SW480 (cell line): ENCODE data around the gene AKIRIN2.
"Not testable (repeated sequence)": the region's sequence is repeated elsewhere in the genome, so short reads cannot be mapped to it uniquely, and the experiment has no call there.

Experiments
- DNase-seq: peaks from one replicate; pipeline ENCODE4 v3.0.0-alpha.2; 2016; ENCODE audit warnings: low spot score

AKIRIN2 gene

GRCh38 chr6:87718662-87719433 is 16.8 kb upstream of the AKIRIN2 start:
- no peak for DNase-seq

GRCh38 chr6:87716928-87717614 is 15.0 kb upstream of the AKIRIN2 start:
- DNase-seq = no peak

GRCh38 chr6:87714093-87714842 is 12.2 kb upstream of the AKIRIN2 start:
- DNase-seq = no peak

GRCh38 chr6:87712713-87713112 is 10.7 kb upstream of the AKIRIN2 start:
- DNase-seq = not testable (repeated sequence)

- no peak for DNase-seq
These were observed 8.1 kb upstream of the AKIRIN2 start for GRCh38 chr6:87710090-87710489.

- not testable (repeated sequence) for DNase-seq
These were observed 6.8 kb upstream of the AKIRIN2 start for GRCh38 chr6:87708581-87709427.

- no peak for DNase-seq
These were observed 4.3 kb upstream of the AKIRIN2 start for GRCh38 chr6:87706187-87706966.

- no peak for DNase-seq
These were observed 3.1 kb upstream of the AKIRIN2 start for GRCh38 chr6:87705070-87705691.

GRCh38 chr6:87703039-87703438 is 1.0 kb upstream of the AKIRIN2 start:
- not testable (repeated sequence) for DNase-seq

- peak; percentile 86 for DNase-seq
These were observed 534 bp upstream of the AKIRIN2 start for GRCh38 chr6:87702589-87702945.

GRCh38 chr6:87701344-87701675 is 723 bp downstream of the AKIRIN2 start:
- DNase-seq = peak; percentile 13

GRCh38 chr6:87700397-87701343 is 1.4 kb downstream of the AKIRIN2 start:
- DNase-seq = peak; percentile 90

GRCh38 chr6:87699576-87699975 is 2.5 kb downstream of the AKIRIN2 start:
- DNase-seq = no peak

GRCh38 chr6:87698547-87699006 is 3.5 kb downstream of the AKIRIN2 start:
- no peak for DNase-seq

- DNase-seq = no peak
These were observed 4.2 kb downstream of the AKIRIN2 start for GRCh38 chr6:87697581-87698546.

- not testable (repeated sequence) for DNase-seq
These were observed 5.2 kb downstream of the AKIRIN2 start for GRCh38 chr6:87696817-87697216.

GRCh38 chr6:87692086-87692485 is 9.9 kb downstream of the AKIRIN2 start:
- no peak for DNase-seq

- no peak for DNase-seq
These were observed 11.6 kb downstream of the AKIRIN2 start for GRCh38 chr6:87690441-87690840.
